Esophagus muscularis mucosa (tissue), 4 donors: Measurements from ENCODE around the gene LDAH. TPM values are rescaled to one million over a fixed set of nuclear protein-coding genes. Genes with fewer than 3 reads are reported as not detected.

ENCODE experiments used
- DNase-seq: peaks from one replicate; pipeline ENCODE4 v3.0.0-alpha.2; 2017; ENCODE audit errors: extremely low spot score
- H3K27ac ChIP-seq, 4 donors: fragments of 200-600 bp; sonication (generic); replicated peaks in 1 of 4; 1 replicate in 3 of 4; 2 replicates in 1 of 4; pipeline ENCODE4 v1.5.1; 2016 to 2019; ENCODE audit warnings: mild to moderate bottlenecking in 1 of 4
- H3K27me3 ChIP-seq, 4 donors: fragments of 200-600 bp; sonication (generic); one replicate each; pipeline versions ENCODE4 v1.5.1 to v1.6.0; 2016 to 2019
- H3K36me3 ChIP-seq, 4 donors: fragments of 200-600 bp; sonication (generic); one replicate each; pipeline ENCODE4 v1.5.1; 2016 to 2019
- H3K4me1 ChIP-seq, 4 donors: fragments of 200-600 bp; sonication (generic); one replicate each; pipeline ENCODE4 v1.5.1; 2016 to 2019
- H3K4me3 ChIP-seq, 4 donors: fragments of 200-600 bp; sonication (generic); 1 replicate in 2 of 4; 2 replicates in 2 of 4; pipeline ENCODE4 v1.5.1; 2016 to 2019; ENCODE audit warnings: mild to moderate bottlenecking in 4 of 4, moderate library complexity in 1 of 4
- H3K9me3 ChIP-seq, 4 donors: fragments of 200-600 bp; sonication (generic); 1 replicate in 3 of 4; 2 replicates in 1 of 4; pipeline ENCODE4 v1.5.1; 2016 to 2019
- EP300 ChIP-seq: sonication (generic); formaldehyde crosslinking; IDR thresholded peaks from one replicate; pipeline ENCODE4 v1.6.1; 2017; ENCODE audit warnings: antibody characterized with exemption
- POLR2A ChIP-seq: fragments of 450-650 bp; IDR thresholded peaks from one replicate; pipeline ENCODE4 v1.6.1; 2017; ENCODE audit warnings: antibody characterized with exemption, moderate library complexity, mild to moderate bottlenecking, low read depth
- POLR2AphosphoS5 ChIP-seq, 2 donors: sonication (generic); formaldehyde crosslinking; IDR thresholded peaks; one replicate each; pipeline ENCODE4 v1.6.1; 2017; ENCODE audit warnings: antibody characterized with exemption in 2 of 2
- WGBS: methylation state at CpG from one replicate; pipeline ENCODE4 v1.1.5; 2018; 5-methylcytosine and 5-hydroxymethylcytosine counted together
- intact Hi-C: fragments of 100-400 bp; cut with DNase I; formaldehyde crosslinking; loops from one replicate; pipeline ENCODE4 v1.15.1; 2023
- total RNA-seq, 4 donors: library from RNA; depleted of rRNA; stranded (reverse); fragments of >200 nt; gene quantifications; one replicate each; pipeline versions ENCODE4 v1.1.0 to v1.2.1, GENCODE V29; 2016
- TF ChIP-seq, protein P1 (sequence below), 3 experiments: fragments of 200-600 bp in 2 of 3; fragments of 450-650 bp in 1 of 3; sonication (generic) in 2 of 3; IDR thresholded peaks; one replicate each; pipeline ENCODE4 v1.5.1; 2017 to 2019; ENCODE audit warnings: antibody characterized with exemption in 3 of 3, mild to moderate bottlenecking in 2 of 3, moderate library complexity in 1 of 3

Gene LDAH
- total RNA-seq, 4 donors from 2014 or later: 7.9 to 13.7 (median 11.9) TPM

DNA sequence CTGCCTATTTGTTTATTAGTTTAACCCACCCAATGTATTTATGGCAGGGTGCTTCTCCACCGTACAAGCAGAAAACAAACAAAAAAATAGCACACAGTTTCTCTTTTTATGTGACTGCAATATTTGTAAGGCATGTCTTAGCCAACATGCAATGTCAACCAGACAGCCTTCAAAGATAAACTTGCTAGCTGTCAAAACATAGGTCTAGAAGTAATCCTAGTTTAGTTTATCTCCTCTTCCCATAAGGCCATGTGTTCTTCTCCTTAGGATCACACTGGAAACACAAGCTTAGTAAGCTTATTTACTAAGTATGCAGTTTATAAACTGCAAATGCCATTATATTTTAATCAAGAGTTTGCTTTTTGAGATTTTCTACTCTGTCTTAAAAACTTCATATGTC, 75.6 kb downstream of the LDAH start:
- no peak for DNase-seq
- WGBS: 70% methylated on average over 1 of the region's 1 CpG
- TF ChIP-seq POLR2A (no peak), EP300 (no peak), POLR2AphosphoS5 (IDR thresholded peaks at IDR 0.05) (no peak)
- TF ChIP-seq, protein P1, sequence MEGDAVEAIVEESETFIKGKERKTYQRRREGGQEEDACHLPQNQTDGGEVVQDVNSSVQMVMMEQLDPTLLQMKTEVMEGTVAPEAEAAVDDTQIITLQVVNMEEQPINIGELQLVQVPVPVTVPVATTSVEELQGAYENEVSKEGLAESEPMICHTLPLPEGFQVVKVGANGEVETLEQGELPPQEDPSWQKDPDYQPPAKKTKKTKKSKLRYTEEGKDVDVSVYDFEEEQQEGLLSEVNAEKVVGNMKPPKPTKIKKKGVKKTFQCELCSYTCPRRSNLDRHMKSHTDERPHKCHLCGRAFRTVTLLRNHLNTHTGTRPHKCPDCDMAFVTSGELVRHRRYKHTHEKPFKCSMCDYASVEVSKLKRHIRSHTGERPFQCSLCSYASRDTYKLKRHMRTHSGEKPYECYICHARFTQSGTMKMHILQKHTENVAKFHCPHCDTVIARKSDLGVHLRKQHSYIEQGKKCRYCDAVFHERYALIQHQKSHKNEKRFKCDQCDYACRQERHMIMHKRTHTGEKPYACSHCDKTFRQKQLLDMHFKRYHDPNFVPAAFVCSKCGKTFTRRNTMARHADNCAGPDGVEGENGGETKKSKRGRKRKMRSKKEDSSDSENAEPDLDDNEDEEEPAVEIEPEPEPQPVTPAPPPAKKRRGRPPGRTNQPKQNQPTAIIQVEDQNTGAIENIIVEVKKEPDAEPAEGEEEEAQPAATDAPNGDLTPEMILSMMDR (IDR thresholded peaks at IDR 0.05): no peak

GRCh38 chr2:20745924-20746555, 76.9 kb downstream of the LDAH start:
- Histone ChIP-seq H3K9me3 (no peaks in the 10 kb centered on the region), H3K27me3 (no peaks in the 10 kb centered on the region), H3K36me3 (no peaks in the 10 kb centered on the region), H3K4me3 (no peak overlapping the region), H3K4me1 (no peaks in the 10 kb centered on the region), H3K27ac (no peak overlapping the region)
- TF ChIP-seq EP300: no peak
- intact Hi-C loops: no loop called here
- DNase-seq: no peak
- 63% methylated on average over 2 of the region's 2 CpGs for WGBS

More for the DNA sequence above, 75.6 kb downstream of the LDAH start:
- H3K4me3 ChIP-seq: no peak overlapping the region
- H3K4me1 ChIP-seq: no peaks in the 10 kb centered on the region
- H3K27ac ChIP-seq: no peak overlapping the region
- H3K9me3 ChIP-seq: peaks cover 0 to 3% (median 0%) of the 10 kb centered on the region in 4 donors
- H3K27me3 ChIP-seq: no peaks in the 10 kb centered on the region
- intact Hi-C loops: no loop called here
- peaks cover 0 to 2% (median under 1%) of the 10 kb centered on the region in 4 donors for H3K36me3 ChIP-seq

DNA sequence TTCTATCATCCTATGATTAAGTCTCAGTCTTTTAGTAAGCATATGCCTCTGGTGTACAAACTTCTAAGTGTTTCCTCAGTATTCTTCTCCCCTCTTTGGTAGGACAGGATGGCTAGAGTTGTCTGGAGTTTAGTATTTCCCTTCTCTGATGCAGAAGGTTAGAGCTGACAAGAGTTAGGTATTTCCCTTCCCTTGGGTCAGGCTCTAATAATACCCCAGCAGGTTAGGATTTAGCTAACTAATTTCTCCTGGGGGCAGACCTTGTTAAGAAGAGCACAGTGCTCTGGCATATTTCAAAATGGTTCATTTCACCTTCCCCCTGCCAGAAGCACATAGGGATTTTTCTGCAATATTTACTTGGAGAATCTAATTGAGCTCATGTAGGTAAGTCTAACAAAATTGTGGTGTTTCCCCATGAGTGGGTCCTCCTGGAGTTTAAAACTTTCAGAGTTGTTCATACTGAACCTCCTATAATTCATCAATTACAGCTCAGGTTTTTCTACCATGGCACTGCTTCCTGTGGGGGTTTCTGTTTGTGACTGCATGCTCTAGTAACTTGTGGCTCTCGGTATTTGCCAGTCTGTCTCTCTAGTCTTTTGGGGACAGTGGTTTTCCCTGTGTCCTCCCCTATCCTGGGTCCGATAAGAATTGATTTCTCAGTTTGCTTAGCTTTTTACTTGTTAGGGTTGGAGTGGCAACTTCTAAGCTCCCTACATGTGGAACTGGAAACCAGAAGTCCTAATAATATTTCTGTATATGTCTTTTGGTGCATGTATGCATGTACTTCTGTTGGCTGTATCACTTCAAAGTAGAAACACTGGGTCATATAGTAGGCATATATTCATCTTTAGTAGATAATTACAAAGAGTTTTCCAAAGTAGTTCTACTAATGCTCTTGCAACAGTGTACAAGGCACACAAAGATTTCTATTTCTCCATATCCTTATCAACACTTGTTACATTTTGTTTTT, 78.2 kb downstream of the LDAH start:
- TF ChIP-seq POLR2A (no peak), POLR2AphosphoS5 (IDR thresholded peaks at IDR 0.05) (no peak), EP300 (no peak)
- TF ChIP-seq, protein P1 (IDR thresholded peaks at IDR 0.05): no peak
- no peak overlapping the region for H3K4me3 ChIP-seq
- no peaks in the 10 kb centered on the region for H3K36me3 ChIP-seq
- WGBS: 95% methylated on average over 2 of the region's 2 CpGs
- intact Hi-C loops: no loop called here
- no peaks in the 10 kb centered on the region for H3K4me1 ChIP-seq
- H3K27ac ChIP-seq: no peak overlapping the region
- no peaks in the 10 kb centered on the region for H3K27me3 ChIP-seq
- DNase-seq: no peak
- H3K9me3 ChIP-seq: no peaks in the 10 kb centered on the region

GRCh38 chr2:20738772-20739171, 84.1 kb downstream of the LDAH start:
- TF ChIP-seq POLR2A (no peak), POLR2AphosphoS5 (IDR thresholded peaks at IDR 0.05) (no peak), EP300 (no peak)
- TF ChIP-seq, protein P1 (IDR thresholded peaks at IDR 0.05): no peak
- Histone ChIP-seq H3K27ac (no peak overlapping the region), H3K9me3 (no peaks in the 10 kb centered on the region), H3K4me3 (no peak overlapping the region), H3K4me1 (no peaks in the 10 kb centered on the region), H3K36me3 (peaks cover 0 to 23% (median 2%) of the 10 kb centered on the region in 4 donors), H3K27me3 (no peaks in the 10 kb centered on the region)
- intact Hi-C loops: no loop called here
- no peak for DNase-seq

DNA sequence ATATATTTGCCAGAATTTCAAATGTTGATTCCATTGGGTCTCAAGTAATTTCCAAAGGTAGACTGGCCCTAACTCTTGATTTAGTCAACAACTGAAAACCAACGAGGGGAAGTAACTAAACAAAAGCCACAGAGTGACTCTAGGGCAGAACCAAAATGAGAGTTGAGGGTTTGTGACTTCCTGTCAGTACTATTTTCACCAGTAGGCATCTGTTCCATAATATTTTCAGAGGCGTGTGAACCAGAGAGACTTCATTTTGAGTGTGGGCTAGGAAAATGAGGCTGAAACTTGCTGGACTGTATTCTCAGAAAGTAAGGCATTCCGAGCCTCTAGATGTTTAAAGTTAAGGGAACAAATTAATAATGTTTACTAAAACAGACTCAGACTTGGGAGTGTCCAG, 85.4 kb downstream of the LDAH start:
- H3K9me3 ChIP-seq: no peaks in the 10 kb centered on the region
- intact Hi-C loops: no loop called here
- no peaks in the 10 kb centered on the region for H3K4me1 ChIP-seq
- 83% methylated on average over 3 of the region's 3 CpGs for WGBS
- DNase-seq: no peak
- H3K36me3 ChIP-seq: peaks cover 0 to 23% (median 2%) of the 10 kb centered on the region in 4 donors
- TF ChIP-seq, protein P1 (IDR thresholded peaks at IDR 0.05): no peak
- TF ChIP-seq EP300: no peak
- no peak for TF ChIP-seq POLR2AphosphoS5 (IDR thresholded peaks at IDR 0.05)
- no peak for TF ChIP-seq POLR2A
- no peak overlapping the region for H3K4me3 ChIP-seq
- no peaks in the 10 kb centered on the region for H3K27me3 ChIP-seq
- H3K27ac ChIP-seq: no peak overlapping the region
